Retina (tissue), 1 donor: ENCODE results near the gene SCAF1.

Source experiments
- DNase-seq: peaks from one replicate; pipeline ENCODE4 v3.0.0-alpha.2; 2016

SCAF1 gene

DNA sequence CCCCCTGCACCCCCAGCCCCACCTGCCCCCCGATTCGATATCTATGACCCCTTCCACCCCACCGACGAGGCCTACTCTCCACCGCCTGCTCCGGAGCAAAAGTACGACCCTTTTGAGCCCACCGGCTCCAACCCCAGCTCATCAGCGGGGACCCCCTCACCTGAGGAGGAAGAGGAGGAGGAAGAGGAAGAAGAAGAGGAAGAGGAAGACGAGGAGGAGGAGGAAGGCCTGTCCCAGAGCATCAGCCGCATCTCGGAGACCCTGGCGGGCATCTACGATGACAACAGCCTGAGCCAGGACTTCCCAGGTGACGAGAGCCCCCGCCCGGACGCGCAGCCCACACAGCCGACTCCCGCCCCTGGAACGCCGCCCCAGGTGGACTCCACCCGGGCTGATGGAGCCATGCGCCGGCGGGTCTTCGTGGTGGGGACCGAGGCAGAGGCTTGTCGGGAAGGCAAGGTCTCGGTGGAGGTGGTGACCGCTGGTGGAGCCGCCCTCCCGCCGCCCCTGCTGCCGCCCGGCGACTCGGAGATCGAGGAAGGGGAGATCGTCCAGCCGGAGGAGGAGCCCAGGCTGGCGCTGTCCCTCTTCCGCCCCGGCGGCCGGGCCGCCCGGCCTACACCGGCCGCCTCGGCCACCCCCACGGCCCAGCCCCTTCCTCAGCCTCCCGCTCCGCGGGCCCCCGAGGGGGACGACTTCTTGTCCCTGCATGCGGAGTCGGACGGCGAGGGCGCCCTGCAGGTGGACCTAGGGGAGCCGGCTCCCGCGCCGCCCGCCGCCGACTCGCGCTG, 9.2 kb downstream of the SCAF1 start:
- no peak for DNase-seq

DNA sequence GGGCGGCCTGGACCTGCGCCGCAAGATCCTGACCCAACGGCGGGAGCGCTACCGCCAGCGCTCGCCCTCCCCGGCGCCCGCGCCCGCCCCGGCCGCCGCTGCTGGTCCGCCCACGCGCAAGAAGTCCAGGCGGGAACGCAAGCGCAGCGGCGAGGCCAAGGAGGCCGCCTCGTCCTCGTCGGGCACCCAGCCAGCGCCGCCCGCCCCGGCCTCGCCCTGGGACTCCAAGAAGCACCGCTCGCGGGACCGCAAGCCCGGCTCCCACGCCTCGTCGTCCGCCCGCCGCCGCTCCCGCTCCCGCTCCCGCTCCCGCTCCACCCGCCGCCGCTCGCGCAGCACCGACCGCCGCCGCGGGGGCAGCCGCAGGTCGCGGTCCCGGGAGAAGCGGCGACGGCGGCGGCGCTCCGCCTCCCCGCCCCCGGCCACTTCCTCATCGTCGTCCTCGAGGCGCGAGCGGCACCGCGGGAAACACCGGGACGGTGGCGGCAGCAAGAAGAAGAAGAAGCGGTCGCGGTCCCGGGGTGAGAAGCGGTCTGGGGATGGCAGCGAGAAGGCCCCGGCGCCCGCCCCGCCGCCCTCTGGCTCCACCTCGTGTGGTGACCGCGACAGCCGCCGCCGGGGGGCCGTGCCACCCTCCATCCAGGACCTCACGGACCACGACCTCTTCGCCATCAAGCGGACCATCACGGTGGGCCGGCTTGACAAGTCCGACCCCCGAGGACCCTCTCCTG, 10.0 kb downstream of the SCAF1 start:
- no peak for DNase-seq

- DNase-seq = no peak
These were observed 10.8 kb downstream of the SCAF1 start for GRCh38 chr19:49652551-49653465.

- no peak for DNase-seq
These were observed 11.4 kb downstream of the SCAF1 start for GRCh38 chr19:49653466-49653806.

- no peak for DNase-seq
These were observed 12.6 kb downstream of the SCAF1 start for GRCh38 chr19:49654581-49654980.

DNA sequence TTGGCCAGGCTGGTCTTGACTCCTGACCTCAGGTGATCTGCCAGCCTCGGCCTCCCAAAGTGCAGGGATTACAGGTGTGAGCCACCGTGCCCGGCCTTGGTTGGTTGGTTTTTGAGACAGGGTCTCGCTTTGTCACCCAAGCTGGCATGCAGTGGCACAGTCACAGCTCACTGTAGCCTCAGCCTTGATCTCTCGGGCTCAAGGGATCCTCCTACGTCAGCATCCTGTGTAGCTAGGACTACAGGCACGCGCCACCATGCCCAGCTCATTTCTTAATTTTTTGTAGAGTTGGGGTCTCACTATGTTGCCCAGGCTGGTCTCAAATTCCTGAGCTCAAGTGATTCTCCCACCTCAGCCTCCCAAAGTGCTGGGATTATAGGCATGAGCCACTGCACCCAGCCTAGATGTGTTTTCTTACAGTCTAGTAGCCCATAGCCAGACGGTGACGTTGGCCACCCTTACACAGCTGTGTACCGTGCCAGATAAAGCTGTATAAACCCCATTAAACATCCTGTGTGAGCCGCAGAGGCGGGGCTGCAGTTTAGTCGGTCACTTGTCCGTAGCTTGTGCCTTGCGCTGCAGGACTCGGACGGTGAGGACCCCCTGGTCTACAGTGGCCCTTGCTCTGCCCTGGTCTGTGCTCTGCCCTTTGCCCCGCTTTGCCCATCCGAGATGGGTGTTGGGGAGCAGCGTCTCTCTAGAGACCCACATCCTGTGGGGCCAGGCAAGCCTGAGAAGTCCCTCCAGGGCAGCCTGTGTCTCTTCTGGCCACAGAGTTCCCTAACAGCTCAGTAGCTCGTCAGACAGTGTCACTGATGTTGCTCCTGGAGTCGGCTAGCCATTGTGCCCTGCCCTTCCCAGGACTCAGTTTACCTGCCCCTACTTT, 13.8 kb downstream of the SCAF1 start:
- no peak for DNase-seq

GRCh38 chr19:49656456-49657109, 14.6 kb downstream of the SCAF1 start:
- no peak for DNase-seq

GRCh38 chr19:49657493-49658138, 15.6 kb downstream of the SCAF1 start:
- no peak for DNase-seq

DNA sequence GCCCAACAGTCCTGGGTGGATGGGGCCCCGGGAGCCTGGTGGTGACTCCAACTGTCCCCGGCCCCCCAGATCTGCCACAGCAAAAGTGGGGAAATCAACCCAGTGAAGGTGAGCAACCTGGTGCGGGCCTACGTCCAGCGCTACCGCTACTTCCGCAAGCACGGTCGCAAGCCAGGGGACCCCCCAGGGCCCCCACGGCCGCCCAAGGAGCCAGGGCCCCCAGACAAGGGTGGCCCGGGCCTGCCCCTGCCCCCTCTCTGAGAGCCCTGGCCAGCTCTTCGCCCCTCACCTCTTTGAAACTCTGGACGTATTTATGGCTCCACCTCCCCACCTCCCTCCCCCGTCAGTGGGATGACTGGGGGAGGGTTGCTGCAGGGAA, 16.1 kb downstream of the SCAF1 start:
- DNase-seq = no peak

DNA sequence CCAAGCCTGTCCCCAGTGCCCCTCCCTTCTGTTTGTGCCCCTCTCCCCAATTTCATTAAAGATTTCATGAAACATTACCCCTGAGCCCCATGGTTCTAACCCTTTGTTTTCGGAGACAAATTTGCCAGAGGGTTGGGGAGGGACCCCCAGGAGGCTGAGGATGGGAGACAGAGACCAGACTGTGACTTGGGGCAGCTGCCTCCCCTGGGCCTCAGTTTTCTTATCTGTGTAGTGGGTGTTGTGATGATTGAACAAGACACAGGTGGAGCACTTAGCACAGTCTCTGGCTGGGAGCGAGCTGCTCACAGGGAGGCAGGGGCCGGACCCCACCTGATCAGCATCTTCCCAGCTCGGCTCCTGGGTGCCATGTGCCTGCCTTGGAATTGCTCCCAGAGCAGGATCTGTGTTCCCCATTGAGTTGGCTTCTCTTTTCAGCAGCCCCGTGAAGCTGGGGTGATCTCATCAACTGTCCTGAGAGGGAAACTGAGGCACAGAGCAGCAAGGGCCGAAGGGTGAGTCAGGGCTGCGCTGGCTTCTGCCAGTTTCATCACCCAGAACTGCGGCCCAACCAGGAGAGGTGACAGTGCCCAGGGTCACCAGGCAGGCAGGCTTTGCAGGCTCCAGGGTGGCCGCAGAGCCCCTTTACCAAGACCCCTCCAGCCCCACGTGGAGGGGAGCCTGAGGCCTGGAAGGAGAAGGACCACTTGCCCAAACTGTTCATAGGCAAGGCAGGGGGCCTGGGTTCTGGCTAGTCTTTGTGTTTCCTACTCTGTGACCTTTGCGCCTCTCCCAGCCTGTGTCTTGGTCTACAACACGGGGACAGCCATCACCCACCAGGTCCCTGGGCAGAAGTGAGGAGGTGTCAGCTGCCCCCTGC, 16.8 kb downstream of the SCAF1 start:
- DNase-seq = no peak

- DNase-seq = no peak
These were observed 18.4 kb downstream of the SCAF1 start for GRCh38 chr19:49660338-49660961.

DNA sequence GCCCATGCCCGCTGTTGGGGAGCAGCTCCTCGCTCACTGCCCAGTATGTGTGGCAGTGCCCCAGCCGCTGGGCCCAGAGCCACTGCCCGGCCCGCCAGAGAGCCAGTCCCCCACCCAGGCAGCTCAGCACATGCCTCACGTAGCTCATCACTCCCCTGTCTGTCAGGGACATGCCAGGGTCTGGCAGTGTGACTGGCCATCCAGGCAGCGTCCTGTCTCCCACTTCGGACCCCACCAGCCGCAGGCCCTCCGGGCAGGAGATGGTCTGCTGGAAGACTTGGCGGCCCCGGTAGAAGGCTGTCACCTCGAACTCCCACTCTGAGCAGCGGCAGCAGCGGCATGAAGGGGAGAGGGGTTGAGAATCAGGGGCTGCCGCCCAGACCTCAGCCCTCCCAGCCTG, 20.0 kb downstream of the SCAF1 start:
- no peak for DNase-seq

GRCh38 chr19:49663224-49663623, 21.2 kb downstream of the SCAF1 start:
- DNase-seq = no peak

DNA sequence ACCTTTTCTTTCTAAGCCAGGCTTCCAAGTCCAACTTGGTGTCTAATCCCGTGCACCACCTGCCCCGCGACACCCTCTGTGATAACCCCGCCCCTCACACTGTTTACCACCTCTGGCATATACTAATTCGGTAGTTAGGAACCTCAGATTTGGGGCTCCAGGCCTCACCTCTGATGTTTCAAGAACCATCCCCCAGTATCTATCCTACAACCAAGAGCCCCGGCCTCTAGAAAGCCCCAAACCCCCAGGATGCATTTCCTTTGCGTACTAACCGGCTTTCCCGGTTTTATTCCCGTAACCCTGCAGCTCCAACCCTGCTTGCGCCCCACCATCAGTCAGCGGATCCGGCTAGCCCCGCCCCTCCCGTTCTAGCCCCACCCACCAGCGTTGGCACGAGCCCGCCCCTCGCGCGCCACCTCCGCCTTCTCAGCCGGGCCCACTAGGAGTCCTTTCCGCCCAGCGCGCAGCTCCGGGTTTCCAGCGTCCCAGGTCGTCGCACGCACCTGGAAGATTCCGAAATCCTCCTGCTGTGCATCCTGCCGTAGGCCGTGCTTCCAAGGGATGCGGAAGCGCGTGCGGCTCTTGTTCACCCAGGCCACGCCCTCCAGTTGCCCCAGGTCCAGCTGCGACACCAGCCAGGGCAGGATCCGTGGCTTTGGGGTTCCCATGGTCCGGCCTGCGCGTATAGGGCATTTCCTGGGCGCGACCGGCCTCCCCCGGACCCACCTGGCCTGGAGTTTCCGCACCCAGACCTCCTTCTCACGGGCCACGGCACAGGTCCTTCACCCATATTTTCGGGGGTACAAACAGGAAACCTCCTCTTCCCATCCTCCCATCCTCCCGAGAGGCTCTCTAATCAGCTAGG, 22.4 kb downstream of the SCAF1 start:
- DNase-seq = peak; percentile 85

DNA sequence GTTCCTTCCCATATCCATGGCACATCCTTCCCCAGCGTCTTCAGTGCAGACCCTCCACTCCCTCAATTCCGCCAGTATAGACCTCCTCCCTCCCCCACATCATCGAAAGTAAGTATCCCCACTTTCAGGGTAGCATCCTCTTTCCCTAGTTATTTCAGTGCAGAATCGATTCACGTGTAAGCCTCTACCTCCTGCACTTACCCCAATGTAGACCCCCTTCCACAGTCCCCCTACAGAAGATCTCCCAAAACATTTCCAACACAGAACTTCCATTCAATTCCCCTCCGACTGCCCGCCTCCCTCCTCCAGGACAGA, 23.0 kb downstream of the SCAF1 start:
- no peak for DNase-seq

DNA sequence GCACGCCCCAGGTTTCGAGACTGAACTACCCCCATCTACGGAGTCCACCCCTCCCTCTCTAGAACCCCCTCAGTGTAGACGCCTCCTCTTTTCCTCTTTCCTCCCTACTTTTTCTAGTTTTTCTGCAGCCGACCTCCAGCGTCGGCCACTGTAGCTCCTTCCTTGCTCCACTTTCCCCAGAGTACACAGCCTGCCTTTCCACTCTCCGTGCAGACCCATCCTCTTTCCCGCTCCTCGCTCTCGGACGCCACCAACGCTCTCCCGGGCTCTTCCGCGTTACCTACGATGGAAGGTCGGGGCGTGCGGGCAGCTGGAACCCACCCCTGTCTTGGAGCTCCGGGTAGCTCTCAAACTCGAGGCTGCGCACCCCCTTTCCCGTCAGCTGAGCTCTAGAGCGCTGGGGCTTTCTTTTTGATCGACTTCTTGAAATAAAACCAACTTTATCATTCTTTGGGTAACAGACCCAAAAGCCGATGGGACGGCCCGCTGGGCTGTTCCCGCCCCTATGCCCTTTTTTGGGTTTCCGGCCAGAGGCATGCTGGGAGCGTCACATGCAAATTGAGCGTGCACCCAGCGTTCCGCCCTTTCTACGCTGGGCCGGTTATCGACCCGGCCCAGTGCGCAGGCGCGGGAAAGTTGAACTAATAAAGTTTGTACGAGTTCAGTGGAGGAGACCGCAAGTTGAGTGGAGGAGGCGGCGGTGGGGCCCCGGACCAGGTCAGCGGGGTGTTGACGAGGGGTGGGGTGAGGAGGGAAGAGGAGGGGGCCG, 23.5 kb downstream of the SCAF1 start, which contains the start of the genes BCL2L12 and IRF3:
BCL2L12 (plus strand) TSS at position 583 of the 769 bp plus-strand sequence. CDS start 760 bp downstream, outside the sequence.
IRF3 (minus strand) TSS at position 507 of the 769 bp plus-strand sequence. CDS start 1,019 bp downstream, outside the sequence.
- DNase-seq = peak; percentile 93

GRCh38 chr19:49666120-49666444, 24.1 kb downstream of the SCAF1 start:
- DNase-seq = no peak

GRCh38 chr19:49667473-49667872, 25.5 kb downstream of the SCAF1 start:
- no peak for DNase-seq
